GM12873 (cell line): ENCODE data around the gene CRIM1.

Experiments used
- CTCF ChIP-seq: IDR thresholded peaks from 2 replicates; pipeline ENCODE4 v1.5.1; 2012; ENCODE audit warnings: low read depth, mild to moderate bottlenecking, moderate library complexity, low read length, control low read depth; ENCODE audit not compliant: insufficient read depth; ENCODE audit errors: missing control alignments

The CRIM1 gene

GRCh38 chr2:36492216-36492945, 136.8 kb downstream of the CRIM1 start:
- TF ChIP-seq CTCF, result no peak

GRCh38 chr2:36493306-36493705, 137.7 kb downstream of the CRIM1 start:
- TF ChIP-seq CTCF, result no peak

DNA sequence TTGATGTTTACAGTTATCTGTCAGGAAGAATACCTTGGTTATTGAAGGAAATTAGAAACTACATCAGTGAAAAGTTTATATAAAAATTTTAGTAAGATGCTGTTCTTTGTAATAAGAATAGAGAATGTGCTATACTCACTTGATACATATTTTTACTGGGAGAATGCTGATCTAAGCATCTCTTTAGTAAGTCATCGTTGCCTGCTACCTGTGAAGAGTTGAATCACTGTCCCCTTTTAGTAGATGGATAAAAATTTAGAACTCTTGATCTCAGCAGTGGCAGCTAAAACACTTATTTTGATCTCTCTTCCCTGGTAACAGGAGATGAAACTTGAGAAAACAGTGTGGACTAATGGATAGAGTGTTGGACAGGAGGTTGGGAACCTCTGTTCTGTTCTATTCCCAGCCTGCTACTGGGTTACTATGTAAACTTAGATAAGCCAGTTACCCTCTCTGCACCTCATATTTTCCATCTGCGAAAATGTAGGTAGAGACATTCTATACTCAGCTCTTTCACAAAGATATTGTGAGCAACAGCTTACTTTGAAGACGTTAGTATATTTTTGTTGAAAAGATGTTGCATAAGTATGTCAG, 142.1 kb downstream of the CRIM1 start:
- no peak for TF ChIP-seq CTCF

DNA sequence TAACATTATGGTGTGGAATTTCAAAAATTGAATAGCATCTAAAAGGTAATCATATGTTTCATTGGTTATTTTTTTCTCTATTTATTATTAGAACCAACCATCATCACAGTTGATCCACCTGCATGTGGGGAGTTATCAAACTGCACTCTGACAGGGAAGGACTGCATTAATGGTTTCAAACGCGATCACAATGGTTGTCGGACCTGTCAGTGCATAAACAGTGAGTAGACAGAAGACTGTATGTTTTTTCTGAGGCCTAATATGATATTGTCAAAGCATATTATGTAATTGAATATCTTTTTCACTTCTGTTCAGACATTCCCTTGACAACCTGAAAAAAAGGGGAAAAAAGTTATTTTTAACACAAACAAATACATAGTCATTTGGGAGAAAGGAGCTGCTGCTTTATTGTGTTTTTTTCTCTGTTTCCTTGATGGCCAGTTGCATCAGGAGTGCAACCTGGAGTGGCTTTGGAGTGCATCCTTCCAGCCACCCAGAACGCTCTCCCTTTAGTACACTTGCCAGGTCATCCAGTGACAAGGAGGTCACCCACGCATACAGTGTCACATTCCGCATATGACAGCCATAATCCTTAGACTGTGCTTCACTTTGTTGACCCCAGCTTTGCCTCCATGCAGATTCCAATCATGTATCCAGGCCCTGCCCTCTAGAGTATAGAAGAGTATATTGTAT, 143.7 kb downstream of the CRIM1 start:
- no peak for TF ChIP-seq CTCF

- no peak for TF ChIP-seq CTCF
Measured at GRCh38 chr2:36500072-36500471, 144.5 kb downstream of the CRIM1 start.

DNA sequence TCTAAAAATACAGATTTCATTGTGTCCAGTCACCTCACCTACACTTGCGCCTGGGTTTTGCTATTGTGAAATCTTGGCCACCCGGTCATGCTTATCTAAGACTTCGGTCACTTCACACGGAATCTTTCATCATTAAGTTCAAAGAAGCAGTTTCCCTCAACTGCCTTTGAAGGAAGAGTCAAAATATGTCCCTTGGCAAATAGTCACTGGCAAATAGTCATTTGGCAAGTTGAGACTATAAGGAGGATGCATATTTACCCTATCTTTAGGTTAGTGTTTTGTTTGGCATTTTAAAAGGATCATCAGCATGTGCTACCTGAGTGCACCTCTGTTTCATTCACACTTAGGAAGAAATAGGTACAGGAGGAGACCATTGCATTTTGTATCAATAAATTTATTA, 146.5 kb downstream of the CRIM1 start:
- no peak for TF ChIP-seq CTCF

- TF ChIP-seq CTCF, result peak; percentile 87
Measured at GRCh38 chr2:36507408-36507812, 151.8 kb downstream of the CRIM1 start.
